Cardiac muscle cell (in vitro differentiated cells and primary cell): ENCODE results near the gene TMC2. TPM values are rescaled to one million over a fixed set of nuclear protein-coding genes. Genes with fewer than 3 reads are reported as not detected.

Experiments
- DNase-seq, 2 donors: peaks; one replicate each; pipeline versions ENCODE4 v3.0.0 to v3.0.0-alpha.2; 2010 to 2017; ENCODE audit warnings: low read depth in 1 of 2, low spot score in 1 of 2
- H3K27ac ChIP-seq: fragments of 200-600 bp; sonication (generic); 2 replicates; pipeline ENCODE4 v1.5.1; 2016
- H3K27me3 ChIP-seq: fragments of 200-600 bp; sonication (generic); 2 replicates; pipeline ENCODE4 v1.6.0; 2016; ENCODE audit warnings: control low read depth
- H3K36me3 ChIP-seq: fragments of 200-600 bp; sonication (generic); 2 replicates; pipeline ENCODE4 v1.5.1; 2016; ENCODE audit warnings: control low read depth
- H3K4me1 ChIP-seq: fragments of 200-600 bp; sonication (generic); 2 replicates; pipeline ENCODE4 v1.8.1; 2017; ENCODE audit warnings: low read depth, mild to moderate bottlenecking, mixed run types
- H3K4me3 ChIP-seq: fragments of 200-600 bp; sonication (generic); 2 replicates; pipeline ENCODE4 v1.5.1; 2016; ENCODE audit warnings: mild to moderate bottlenecking
- H3K9me3 ChIP-seq: fragments of 200-600 bp; sonication (generic); 2 replicates; pipeline ENCODE4 v1.5.1; 2017; ENCODE audit warnings: low read depth, mild to moderate bottlenecking, control low read depth
- polyA plus RNA-seq: library from polyadenylated mRNA; unstranded; fragments of >200 nt; fragmentation: Nextera tagmentation; extraction: Ambion mirVana; gene quantifications from 2 replicates; pipeline ENCODE4 v1.2.1, GENCODE V29; 2016
- total RNA-seq: library from RNA; depleted of rRNA; stranded (reverse); fragments of >200 nt; gene quantifications from 2 replicates; pipeline ENCODE4 v1.2.3, GENCODE V29; 2016
- TF ChIP-seq, protein P1 (sequence below): IDR thresholded peaks from 2 replicates; pipeline ENCODE4 v1.5.1; 2012; ENCODE audit warnings: low read depth, mild to moderate bottlenecking, low read length

Gene TMC2
- total and polyA plus RNA-seq, 2 experiments from 2014 or later = not detected

DNA sequence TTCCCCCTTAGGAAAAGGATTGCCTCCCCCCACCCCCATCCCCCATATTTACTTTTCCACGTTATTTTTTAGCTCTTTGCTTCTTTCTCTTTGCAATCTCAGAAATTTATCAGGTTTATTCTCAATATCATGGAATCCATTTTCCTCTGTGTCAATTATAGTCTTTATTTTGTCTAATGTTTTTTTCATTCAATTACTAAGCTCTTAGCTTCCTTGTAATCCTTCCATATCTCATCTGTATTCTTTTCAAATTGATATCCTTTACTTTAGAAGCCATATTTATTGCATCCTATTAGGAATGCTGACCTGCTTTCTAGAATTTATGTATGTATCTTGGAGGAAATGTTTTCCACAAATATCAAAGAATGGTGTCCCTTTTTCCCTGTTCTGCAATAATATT lies 39.3 kb downstream of the TMC2 start:
- no peaks in the 10 kb centered on the region for H3K36me3 ChIP-seq
- no peak overlapping the region for H3K4me3 ChIP-seq
- TF ChIP-seq, protein P1, sequence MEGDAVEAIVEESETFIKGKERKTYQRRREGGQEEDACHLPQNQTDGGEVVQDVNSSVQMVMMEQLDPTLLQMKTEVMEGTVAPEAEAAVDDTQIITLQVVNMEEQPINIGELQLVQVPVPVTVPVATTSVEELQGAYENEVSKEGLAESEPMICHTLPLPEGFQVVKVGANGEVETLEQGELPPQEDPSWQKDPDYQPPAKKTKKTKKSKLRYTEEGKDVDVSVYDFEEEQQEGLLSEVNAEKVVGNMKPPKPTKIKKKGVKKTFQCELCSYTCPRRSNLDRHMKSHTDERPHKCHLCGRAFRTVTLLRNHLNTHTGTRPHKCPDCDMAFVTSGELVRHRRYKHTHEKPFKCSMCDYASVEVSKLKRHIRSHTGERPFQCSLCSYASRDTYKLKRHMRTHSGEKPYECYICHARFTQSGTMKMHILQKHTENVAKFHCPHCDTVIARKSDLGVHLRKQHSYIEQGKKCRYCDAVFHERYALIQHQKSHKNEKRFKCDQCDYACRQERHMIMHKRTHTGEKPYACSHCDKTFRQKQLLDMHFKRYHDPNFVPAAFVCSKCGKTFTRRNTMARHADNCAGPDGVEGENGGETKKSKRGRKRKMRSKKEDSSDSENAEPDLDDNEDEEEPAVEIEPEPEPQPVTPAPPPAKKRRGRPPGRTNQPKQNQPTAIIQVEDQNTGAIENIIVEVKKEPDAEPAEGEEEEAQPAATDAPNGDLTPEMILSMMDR = no peak
- no peaks in the 10 kb centered on the region for H3K9me3 ChIP-seq
- H3K27me3 ChIP-seq = peaks cover 5% of the 10 kb centered on the region
- DNase-seq = no peak
- H3K27ac ChIP-seq = no peak overlapping the region
- peaks cover 10% of the 10 kb centered on the region for H3K4me1 ChIP-seq

DNA sequence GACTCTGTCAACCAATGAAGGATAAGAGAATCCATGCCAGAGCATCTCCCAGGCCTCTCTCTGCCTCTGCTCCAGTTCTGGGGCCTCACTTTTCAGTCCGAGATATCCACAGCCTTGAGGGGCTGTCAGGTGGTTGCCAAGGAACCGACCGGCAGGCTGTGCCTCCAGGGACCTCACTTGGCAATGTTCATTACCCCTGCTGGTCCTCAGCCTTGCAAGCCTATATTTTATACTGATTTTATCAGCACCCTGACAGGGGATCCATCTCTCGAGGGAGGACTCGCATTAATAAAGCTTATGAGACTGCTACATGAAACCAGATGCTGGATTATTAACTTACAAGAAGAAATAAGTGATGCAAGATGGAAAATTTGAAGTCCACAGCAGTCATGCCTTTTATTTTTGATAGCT lies 39.9 kb downstream of the TMC2 start:
- Histone ChIP-seq H3K36me3 (no peaks in the 10 kb centered on the region), H3K4me3 (no peak overlapping the region), H3K27ac (no peak overlapping the region), H3K4me1 (peaks cover 10% of the 10 kb centered on the region), H3K9me3 (no peaks in the 10 kb centered on the region), H3K27me3 (peaks cover 2% of the 10 kb centered on the region)
- TF ChIP-seq, protein P1 = no peak
- no peak for DNase-seq

DNA sequence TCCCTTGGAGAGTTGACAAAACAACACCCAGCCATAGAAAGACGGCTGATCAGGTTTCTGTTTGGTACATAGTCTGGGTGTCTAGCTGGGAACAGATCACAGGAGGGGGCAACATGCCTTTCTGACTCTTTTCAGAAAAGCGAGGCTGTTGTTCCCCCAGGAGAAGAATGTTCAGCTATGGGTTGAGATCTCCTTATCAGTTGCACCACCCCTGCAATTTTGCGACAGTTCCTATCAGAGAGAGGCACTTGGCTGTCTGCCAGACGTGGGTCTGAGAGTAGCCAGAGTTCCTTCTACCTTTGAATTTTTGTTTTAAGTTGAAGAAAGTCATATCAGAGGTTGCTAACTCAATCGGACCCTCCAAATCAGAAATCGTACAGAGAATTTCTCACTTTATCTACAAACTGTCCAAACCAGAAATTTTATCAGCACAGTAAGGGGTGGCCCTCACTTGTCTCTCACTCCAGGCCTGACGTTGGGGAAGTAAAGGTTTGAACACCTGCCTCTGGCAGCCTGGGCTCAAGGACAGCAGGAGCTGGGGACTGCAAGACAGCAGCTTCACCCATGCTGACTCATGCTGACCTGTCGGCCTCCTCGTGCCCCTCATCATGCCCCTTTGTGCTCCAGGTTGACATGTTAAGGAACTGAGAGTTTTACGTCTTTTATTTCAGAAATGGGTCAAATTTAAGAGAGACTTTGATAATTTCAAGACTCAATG lies 42.3 kb downstream of the TMC2 start:
- Histone ChIP-seq H3K4me1 (peaks cover 10% of the 10 kb centered on the region), H3K36me3 (no peaks in the 10 kb centered on the region), H3K9me3 (no peaks in the 10 kb centered on the region), H3K4me3 (no peak overlapping the region), H3K27me3 (no peaks in the 10 kb centered on the region), H3K27ac (peak overlapping the region; percentile 67)
- TF ChIP-seq, protein P1 = no peak
- peak in 1 of 2 donors; percentile 63 for DNase-seq

DNA sequence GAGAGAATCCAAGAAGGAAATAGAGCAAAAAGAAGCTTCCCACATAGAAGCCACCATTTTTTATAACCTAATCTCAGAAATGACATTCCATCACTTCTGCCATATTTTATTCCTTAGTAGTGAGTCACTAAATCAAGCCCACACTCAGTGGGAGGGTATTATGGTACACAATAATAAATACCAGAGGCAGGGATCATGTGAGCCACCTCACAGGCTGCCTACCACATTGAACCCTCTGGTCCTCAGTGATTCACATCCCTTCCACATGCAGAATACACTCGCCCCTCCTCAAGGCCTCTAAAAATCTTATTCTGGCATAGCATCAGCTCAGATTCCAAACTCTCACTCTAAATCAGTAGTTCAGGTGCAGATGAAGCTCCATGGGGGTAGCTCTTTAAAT lies 49.4 kb downstream of the TMC2 start:
- no peaks in the 10 kb centered on the region for H3K36me3 ChIP-seq
- TF ChIP-seq, protein P1 = no peak
- H3K4me3 ChIP-seq = no peak overlapping the region
- H3K27me3 ChIP-seq = no peaks in the 10 kb centered on the region
- H3K27ac ChIP-seq = no peak overlapping the region
- H3K9me3 ChIP-seq = no peaks in the 10 kb centered on the region
- H3K4me1 ChIP-seq = no peaks in the 10 kb centered on the region
- DNase-seq = peak in 1 of 2 donors; percentile 30

DNA sequence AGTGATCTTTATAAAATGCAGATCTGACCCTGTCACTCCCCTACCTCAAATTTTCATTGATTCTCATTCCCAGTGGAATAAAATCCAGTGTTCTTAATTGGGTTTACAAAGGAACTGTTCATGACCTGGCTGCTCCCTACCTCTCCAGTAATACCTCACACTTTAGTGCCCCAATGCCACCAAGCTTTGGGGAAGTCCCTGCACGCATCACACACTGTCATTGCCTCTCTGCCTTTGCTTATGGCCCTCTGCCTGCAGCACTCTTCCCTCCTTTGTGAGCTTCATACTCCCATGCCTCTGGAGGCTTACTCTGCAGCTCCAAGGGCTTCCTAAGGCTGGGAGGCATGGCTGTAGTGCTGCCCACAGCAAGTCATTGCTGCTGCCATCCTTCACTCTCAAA lies 57.4 kb downstream of the TMC2 start:
- Histone ChIP-seq H3K9me3 (no peaks in the 10 kb centered on the region), H3K36me3 (no peaks in the 10 kb centered on the region), H3K27me3 (no peaks in the 10 kb centered on the region), H3K4me3 (no peak overlapping the region), H3K4me1 (no peaks in the 10 kb centered on the region), H3K27ac (no peak overlapping the region)
- DNase-seq = no peak
- TF ChIP-seq, protein P1 = no peak
